Renal pelvis (tissue), 12 donors: Measurements from ENCODE around the gene OR5B12. TPM values are rescaled to one million over a fixed set of nuclear protein-coding genes. Genes with fewer than 3 reads are reported as not detected.
"Not testable (repeated sequence)": the region's sequence is repeated elsewhere in the genome, so short reads cannot be mapped to it uniquely, and the experiment has no call there.

ENCODE experiments used
- DNase-seq: peaks from one replicate; pipeline ENCODE4 v3.0.0-alpha.2; 2013
- long read RNA-seq, 16 experiments: transcript quantifications; one replicate each; lab custom pipeline, GENCODE V29; 2026
- polyA plus RNA-seq, 3 donors: library from polyadenylated mRNA; unstranded; fragments of 120-200 nt; gene quantifications; one replicate each; pipeline ENCODE4 v1.2.1, GENCODE V29; 2013; ENCODE audit not compliant: insufficient read length in 3 of 3

OR5B12 gene
- polyA plus RNA-seq: under 1 TPM in 1 of 3 donors, not detected in 2; 0.09 TPM
- long read RNA-seq, donor 1: 0 reads
- long read RNA-seq, donor 2: 0 reads
- long read RNA-seq, donor 3: 0 reads
- long read RNA-seq, donor 4: 0 reads
- long read RNA-seq, donor 5: 0 reads
- long read RNA-seq, donor 6: 0 reads
- long read RNA-seq, donor 7: 0 reads
- long read RNA-seq, donor 8: 0 reads
- long read RNA-seq, donor 9: 0 reads
- long read RNA-seq, donor 10: 0 reads
- long read RNA-seq, donor 11: 0 reads
- long read RNA-seq, donor 12: 0 reads
- long read RNA-seq, donor 13: 0 reads
- long read RNA-seq, donor 14: 0 reads
- long read RNA-seq, donor 15: 0 reads
- long read RNA-seq, donor 16: 0 reads

- DNase-seq: no peak
Observed at GRCh38 chr11:58442136-58442535, at the start of gene OR5B12. Gene OR5B12 (minus strand): TSS chr11:58442236. CDS start chr11:58440151, 2,085 bp downstream.

DNA sequence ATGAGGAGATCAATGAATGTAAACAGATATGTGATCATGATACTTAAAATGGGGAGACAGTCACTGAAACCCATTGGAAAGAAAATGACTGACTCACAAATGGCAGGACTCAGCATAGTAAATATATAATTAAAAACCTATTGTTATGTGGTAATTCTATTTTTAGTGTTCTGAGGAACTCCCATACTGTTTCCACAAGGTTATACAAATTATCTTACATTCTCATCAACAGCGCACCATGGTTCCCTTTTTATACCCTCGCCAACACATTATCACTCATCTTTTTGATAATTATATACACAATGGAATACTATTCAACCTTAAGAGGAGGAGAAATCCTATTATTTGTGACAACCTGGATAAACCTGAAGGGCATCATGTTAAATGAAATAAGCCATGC lies 48.8 kb upstream of the OR5B12 start:
- no peak for DNase-seq

- no peak for DNase-seq
Observed at GRCh38 chr11:58487170-58487569, 45.1 kb upstream of the OR5B12 start.

DNA sequence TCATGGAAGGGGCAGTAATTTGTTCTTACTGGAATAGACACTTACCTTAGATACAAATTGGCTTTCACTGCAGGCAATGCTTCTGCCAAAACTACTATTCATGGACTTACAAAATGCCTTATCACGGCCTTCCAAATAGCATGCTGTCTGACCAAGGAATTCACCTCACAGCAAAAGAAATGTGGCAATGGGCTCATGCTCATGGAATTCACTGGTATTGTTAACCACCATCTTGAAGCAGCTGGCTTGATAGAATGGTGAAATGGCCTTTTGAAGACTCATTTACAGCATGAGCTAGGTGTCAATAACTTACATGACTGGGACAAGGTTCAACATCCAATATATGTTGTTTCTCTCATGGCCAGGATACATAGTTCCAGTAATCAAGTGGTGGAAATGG lies 43.9 kb upstream of the OR5B12 start:
- no peak for DNase-seq

- no peak for DNase-seq
Observed at GRCh38 chr11:58471892-58472291, 29.9 kb upstream of the OR5B12 start.

DNA sequence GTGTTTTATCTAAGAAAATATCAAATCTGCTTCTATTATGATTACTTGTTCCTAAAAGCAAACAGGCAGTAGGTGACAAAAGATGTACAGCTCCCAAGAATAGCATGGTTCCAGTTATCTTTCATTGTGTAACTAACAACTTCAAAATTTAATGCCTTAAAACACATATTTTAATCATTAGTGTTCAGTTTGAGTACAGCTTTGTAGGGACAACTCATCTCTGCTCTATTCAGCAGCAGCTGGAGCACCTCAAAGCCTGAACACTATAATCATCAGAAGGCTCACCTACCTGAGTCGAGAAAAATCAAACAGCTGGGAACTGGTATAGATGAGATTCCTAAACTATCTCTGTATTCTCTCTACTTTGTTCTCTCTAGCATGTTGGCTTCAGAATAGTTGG lies 24.3 kb upstream of the OR5B12 start:
- no peak for DNase-seq

- no peak for DNase-seq
Observed at GRCh38 chr11:58465690-58466089, 23.7 kb upstream of the OR5B12 start.

DNA sequence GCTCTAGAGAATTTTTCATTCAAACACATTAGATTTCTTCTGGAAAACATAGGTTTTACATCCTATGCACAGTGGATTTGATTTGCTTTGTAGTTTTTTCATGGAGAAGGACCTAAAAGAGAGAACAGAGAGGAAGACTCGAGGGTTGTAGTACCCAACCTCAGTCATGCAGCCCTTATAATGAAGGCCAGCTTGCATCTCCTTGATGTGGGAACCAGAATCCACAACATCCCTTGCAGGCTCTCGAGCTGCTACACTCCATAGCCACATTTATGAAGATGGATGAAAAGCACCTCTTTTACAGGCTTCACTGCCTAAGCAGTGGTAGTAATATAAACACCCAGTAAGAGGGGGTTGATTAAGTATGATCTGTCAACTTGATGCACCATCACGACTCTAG lies 9.5 kb upstream of the OR5B12 start:
- no peak for DNase-seq

GRCh38 chr11:58446294-58446693 lies 4.3 kb upstream of the OR5B12 start:
- DNase-seq: no peak

DNA sequence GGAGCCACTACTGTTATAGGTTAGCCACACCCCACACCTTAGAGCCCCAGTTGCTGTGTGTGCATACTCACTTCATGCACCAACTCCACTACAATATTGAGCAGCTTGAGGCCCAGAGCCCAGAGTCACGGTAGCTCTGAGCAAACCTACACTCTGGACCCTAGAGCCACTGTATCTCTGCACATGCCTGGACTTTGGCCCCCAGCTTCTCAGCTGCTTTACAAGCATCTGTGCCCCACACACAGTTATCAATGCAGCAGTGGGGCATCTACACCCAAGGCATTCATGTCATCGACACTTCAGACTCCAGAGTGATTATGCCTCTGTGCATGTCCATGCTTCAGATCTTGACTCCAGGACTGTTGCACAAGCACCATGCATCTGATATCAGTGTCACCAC lies 2.3 kb upstream of the OR5B12 start:
- DNase-seq: no peak

GRCh38 chr11:58438486-58438885 lies 3.5 kb downstream of the OR5B12 start:
- no peak for DNase-seq

- DNase-seq: no peak
Observed at GRCh38 chr11:58434217-58434616, 7.8 kb downstream of the OR5B12 start.

- DNase-seq: no peak
Observed at GRCh38 chr11:58433638-58434203, 8.3 kb downstream of the OR5B12 start.

GRCh38 chr11:58429273-58429672 lies 12.8 kb downstream of the OR5B12 start:
- DNase-seq: no peak

DNA sequence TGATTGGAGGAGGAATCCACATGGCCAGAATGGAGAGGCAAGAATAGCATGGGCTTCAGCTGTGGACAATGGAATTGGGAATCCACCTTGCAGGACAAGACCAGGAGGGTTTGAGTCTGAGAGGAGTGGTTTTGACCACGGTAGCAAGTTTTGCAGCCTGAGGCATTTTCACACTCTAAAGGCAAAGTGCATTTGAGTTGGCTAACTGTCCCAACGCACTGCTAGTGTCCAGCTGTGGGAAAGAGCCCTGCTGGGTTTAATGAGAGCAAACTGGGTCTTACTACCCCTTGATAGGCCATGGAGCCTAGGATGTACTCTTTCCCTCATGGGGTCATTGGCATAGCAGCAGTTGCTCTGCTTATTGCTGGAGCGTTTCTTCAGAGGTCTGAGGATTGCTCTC lies 14.0 kb downstream of the OR5B12 start, which contains the start of gene OR5B2:
Gene OR5B2, minus strand, starts transcription at position 101 of the 400 bp plus-strand sequence. CDS start 4,860 bp downstream, outside the sequence.
- no peak for DNase-seq

- DNase-seq: no peak
Observed at GRCh38 chr11:58406774-58407173, 35.3 kb downstream of the OR5B12 start, which contains the start of gene OR5B3. Gene OR5B3 (minus strand): TSS chr11:58406874. CDS start chr11:58403409, 3,465 bp downstream.

DNA sequence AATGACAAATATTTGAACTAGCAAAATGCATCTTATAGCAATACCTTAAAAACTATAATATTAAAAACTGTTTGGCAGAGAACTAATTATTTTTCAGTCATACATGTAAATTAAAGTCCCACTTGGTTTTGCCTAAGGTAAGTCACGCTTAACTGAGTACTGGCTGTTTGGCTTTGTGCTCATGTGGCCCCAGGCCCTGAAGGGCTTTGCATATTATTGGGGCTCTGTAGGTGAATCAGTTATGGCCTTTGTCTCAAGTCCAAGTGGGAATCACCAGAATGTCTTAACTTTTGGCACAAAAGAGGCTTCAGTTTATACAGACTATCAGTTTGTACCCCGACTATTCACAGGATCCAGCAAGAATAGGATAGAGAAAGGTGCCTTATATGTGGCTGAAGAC lies 42.4 kb downstream of the OR5B12 start:
- DNase-seq: not testable (repeated sequence)

DNA sequence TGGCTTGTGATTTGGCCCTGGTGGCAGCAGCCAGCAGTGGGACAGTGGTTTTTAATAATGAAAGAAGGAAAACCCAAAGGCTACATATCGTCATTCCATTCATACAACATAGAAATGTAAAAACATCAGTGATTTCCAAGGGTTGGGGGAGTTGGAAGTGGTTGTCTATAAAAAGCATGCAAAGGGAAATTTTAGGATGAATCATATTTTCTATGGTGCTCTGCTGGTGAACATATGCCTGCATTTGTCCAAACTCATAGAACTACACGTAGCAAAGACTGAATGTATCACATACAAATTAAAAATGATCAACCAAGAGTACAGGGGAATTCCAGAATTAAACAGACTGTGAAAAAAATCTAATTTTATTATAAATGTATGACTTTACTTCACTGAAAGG lies 46.5 kb downstream of the OR5B12 start:
- no peak for DNase-seq

GRCh38 chr11:58394195-58394594 lies 47.8 kb downstream of the OR5B12 start:
- DNase-seq: no peak

DNA sequence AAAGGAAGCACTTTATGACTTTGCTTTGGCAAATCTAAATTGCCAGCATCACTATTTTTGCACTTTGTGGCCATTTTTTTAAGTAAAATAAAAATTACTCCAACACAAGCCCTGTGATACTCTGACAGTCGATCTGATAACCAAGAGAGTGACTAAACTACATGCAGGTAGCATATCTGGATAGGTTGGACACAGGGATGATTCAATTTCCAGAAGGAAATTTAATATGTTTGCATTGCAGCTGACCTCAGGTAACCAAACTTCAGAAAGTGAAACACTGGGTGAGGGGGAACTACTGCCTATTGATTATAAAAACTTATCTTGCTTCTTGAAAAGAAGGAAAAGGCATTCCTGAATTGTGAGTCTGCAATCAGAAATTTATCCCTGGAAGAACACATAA lies 49.3 kb downstream of the OR5B12 start:
- DNase-seq: no peak

GRCh38 chr11:58391879-58392278 lies 50.2 kb downstream of the OR5B12 start:
- no peak for DNase-seq

- DNase-seq: no peak
Observed at GRCh38 chr11:58390551-58391063, 51.4 kb downstream of the OR5B12 start.
